Activated CD4-positive, alpha-beta T cell treated with anti-CD3 and anti-CD28 coated beads, Interleukin-2, amount 10 ng/mL, durations not matched to agents 24 days and 14 days (primary cell): Measurements from ENCODE around the gene SOST. TPM values are rescaled to one million over a fixed set of nuclear protein-coding genes. Genes with fewer than 3 reads are reported as not detected.

Experiments used
- DNase-seq: peaks from one replicate; pipeline ENCODE4 v3.0.0; 2022
- H3K27ac Mint-ChIP-seq: one replicate; pipeline ENCODE4 v1.8.0; 2022; ENCODE audit warnings: mild to moderate bottlenecking, mixed read lengths
- H3K27me3 Mint-ChIP-seq: one replicate; pipeline ENCODE4 v1.8.0; 2022; ENCODE audit warnings: mixed read lengths
- H3K36me3 Mint-ChIP-seq: one replicate; pipeline ENCODE4 v1.8.0; 2022; ENCODE audit warnings: low read depth, mild to moderate bottlenecking, mixed read lengths
- H3K4me1 Mint-ChIP-seq: one replicate; pipeline ENCODE4 v1.8.0; 2021; ENCODE audit warnings: mixed read lengths
- H3K4me3 Mint-ChIP-seq: one replicate; pipeline ENCODE4 v1.8.0; 2022; ENCODE audit warnings: mild to moderate bottlenecking, moderate library complexity, mixed read lengths
- H3K9me3 Mint-ChIP-seq: one replicate; pipeline ENCODE4 v1.8.0; 2021; ENCODE audit warnings: mixed read lengths
- intact Hi-C: fragments of 100-400 bp; cut with micrococcal nuclease; formaldehyde crosslinking; loops from one replicate; pipeline ENCODE4 v1.15.1; 2023
- total RNA-seq: library from RNA; stranded (reverse); gene quantifications from 2 replicates; pipeline ENCODE4 v1.2.3, GENCODE V29; 2022

Gene SOST
- total RNA-seq, 1 donor from 2014 or later: not detected

- no peaks in the 10 kb centered on the region for H3K36me3 Mint-ChIP-seq
Measured at GRCh38 chr17:43784628-43785101, 26.1 kb upstream of the SOST start.

GRCh38 chr17:43784068-43784467 lies 25.5 kb upstream of the SOST start:
- Mint-ChIP-seq H3K4me3 (no peak overlapping the region), H3K4me1 (peaks cover 3% of the 10 kb centered on the region)
- intact Hi-C loops: no loop called here

More at GRCh38 chr17:43784628-43785101, 26.1 kb upstream of the SOST start:
- Mint-ChIP-seq H3K9me3 (no peaks in the 10 kb centered on the region), H3K27me3 (peaks cover 49% of the 10 kb centered on the region), H3K4me1 (no peaks in the 10 kb centered on the region), H3K27ac (no peak overlapping the region), H3K4me3 (no peak overlapping the region)
- DNase-seq: no peak
- intact Hi-C loops: no loop called here

GRCh38 chr17:43782913-43783680 lies 24.5 kb upstream of the SOST start:
- Mint-ChIP-seq H3K9me3 (no peaks in the 10 kb centered on the region), H3K27ac (no peak overlapping the region), H3K27me3 (peaks cover 53% of the 10 kb centered on the region), H3K36me3 (no peaks in the 10 kb centered on the region), H3K4me3 (no peak overlapping the region), H3K4me1 (peaks cover 3% of the 10 kb centered on the region)
- intact Hi-C loops: no loop called here
- DNase-seq: no peak

More at GRCh38 chr17:43784068-43784467, 25.5 kb upstream of the SOST start:
- no peaks in the 10 kb centered on the region for H3K36me3 Mint-ChIP-seq
- H3K27me3 Mint-ChIP-seq: peaks cover 53% of the 10 kb centered on the region
- H3K9me3 Mint-ChIP-seq: no peaks in the 10 kb centered on the region
- no peak overlapping the region for H3K27ac Mint-ChIP-seq
- no peak for DNase-seq

DNA sequence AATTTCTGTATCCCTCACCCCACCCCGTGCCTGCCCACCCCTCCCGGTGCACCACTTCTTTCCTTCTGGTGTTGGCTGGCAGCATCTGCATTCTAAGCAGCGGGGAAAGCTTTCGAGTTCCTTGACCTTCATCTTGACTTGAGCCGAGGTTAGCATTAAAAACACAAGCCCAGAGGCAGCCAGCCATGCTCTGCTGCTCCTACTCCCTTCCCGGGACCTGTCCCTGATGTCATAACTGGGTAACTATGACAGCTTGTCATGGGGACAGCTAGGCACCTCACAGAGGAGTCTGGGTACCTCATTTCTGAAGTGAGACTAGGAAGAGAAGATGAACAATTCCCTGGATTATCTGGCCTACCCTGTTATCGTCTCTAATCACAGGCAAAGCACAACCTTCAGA lies 21.5 kb upstream of the SOST start, which contains the start of gene CFAP97D1:
TSS of gene CFAP97D1 (plus strand) at position 301 of the 400 bp plus-strand sequence. CDS start at position 329, 28 bp downstream.
- intact Hi-C loops: no loop called here
- Mint-ChIP-seq H3K9me3 (no peaks in the 10 kb centered on the region), H3K36me3 (peaks cover under 1% of the 10 kb centered on the region)

GRCh38 chr17:43779145-43780125 lies 20.8 kb upstream of the SOST start:
- Mint-ChIP-seq H3K9me3 (no peaks in the 10 kb centered on the region), H3K36me3 (peaks cover 3% of the 10 kb centered on the region), H3K4me1 (peaks cover 5% of the 10 kb centered on the region), H3K27ac (no peak overlapping the region), H3K27me3 (peaks cover 43% of the 10 kb centered on the region), H3K4me3 (peak overlapping the region; percentile 88)
- intact Hi-C loops: no loop called here
- DNase-seq: peak; percentile 56

More for the DNA sequence above, 21.5 kb upstream of the SOST start, which contains the start of gene CFAP97D1:
- Mint-ChIP-seq H3K4me1 (peaks cover 5% of the 10 kb centered on the region), H3K4me3 (peak within 1 kb of the TSS; percentile 88), H3K27ac (no peak within 1 kb of the TSS), H3K27me3 (peaks cover 50% of the 10 kb centered on the region)
- DNase-seq: no peak

- Mint-ChIP-seq H3K27ac (peak within 1 kb of the TSS; percentile 85), H3K4me1 (peaks cover 5% of the 10 kb centered on the region), H3K27me3 (peaks cover 36% of the 10 kb centered on the region), H3K36me3 (peaks cover 7% of the 10 kb centered on the region), H3K4me3 (peak within 1 kb of the TSS; percentile 88), H3K9me3 (no peaks in the 10 kb centered on the region)
- DNase-seq: peak; percentile 95
- intact Hi-C loops: no loop called here
Measured at GRCh38 chr17:43778337-43779144, 19.9 kb upstream of the SOST start, which contains the start of gene DUSP3. Gene DUSP3 (minus strand): TSS chr17:43778977. CDS start chr17:43778924, 53 bp downstream.

DNA sequence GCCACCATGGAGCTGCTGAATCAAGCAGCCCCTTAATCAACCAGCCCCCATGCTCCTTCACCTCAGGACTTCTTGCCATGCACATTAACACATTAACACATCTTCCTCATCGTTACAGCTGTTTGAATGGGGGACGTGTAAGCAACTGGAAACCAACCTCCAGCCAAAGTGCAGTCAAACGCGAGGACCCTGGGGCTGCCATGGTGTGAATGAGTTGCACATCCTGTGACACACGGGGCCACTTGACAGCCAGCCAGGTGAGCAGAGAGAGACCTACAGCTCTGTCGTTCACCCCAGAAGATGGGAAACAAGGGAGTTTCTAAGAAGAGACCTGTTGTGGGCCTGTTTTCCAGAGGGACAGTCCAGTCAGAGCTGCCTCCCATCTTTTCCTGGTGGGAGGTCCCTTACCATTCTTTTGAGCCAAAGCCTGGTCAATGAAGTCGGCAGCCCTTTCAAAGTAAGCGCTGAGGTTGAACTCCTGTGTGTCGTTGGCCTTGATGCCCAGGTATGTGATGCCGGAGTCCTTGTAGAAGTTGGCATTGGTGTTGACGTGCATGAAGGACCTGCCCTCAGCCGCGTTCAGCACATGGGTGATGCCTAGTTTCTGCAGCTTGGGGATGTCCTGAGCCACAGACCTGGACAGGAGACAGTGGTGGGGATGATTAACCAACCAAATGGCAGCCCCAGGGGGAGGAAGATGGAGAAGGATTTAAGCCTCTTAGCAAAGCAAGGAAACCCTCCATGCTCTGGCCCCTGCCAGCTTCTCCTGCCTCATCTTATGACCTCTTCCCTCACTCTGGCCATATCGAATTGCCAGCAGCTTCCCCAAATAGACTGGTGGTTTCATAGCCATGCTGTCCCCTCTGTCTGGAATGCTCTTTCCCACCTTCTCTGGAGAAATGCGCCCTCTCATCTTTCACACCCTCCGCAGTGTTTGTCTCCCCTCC lies 16.0 kb upstream of the SOST start:
- Mint-ChIP-seq H3K9me3 (no peaks in the 10 kb centered on the region), H3K4me3 (no peak overlapping the region), H3K36me3 (peaks cover 18% of the 10 kb centered on the region), H3K27me3 (peaks cover 4% of the 10 kb centered on the region), H3K4me1 (peaks cover 7% of the 10 kb centered on the region), H3K27ac (no peak overlapping the region)
- no peak for DNase-seq
- intact Hi-C loops: no loop called here

- no peak for DNase-seq
- intact Hi-C loops: no loop called here
- Mint-ChIP-seq H3K4me3 (no peak overlapping the region), H3K36me3 (peaks cover 18% of the 10 kb centered on the region), H3K27ac (no peak overlapping the region), H3K27me3 (no peaks in the 10 kb centered on the region), H3K4me1 (peaks cover 3% of the 10 kb centered on the region), H3K9me3 (no peaks in the 10 kb centered on the region)
Measured at GRCh38 chr17:43772877-43773648, 14.5 kb upstream of the SOST start.

DNA sequence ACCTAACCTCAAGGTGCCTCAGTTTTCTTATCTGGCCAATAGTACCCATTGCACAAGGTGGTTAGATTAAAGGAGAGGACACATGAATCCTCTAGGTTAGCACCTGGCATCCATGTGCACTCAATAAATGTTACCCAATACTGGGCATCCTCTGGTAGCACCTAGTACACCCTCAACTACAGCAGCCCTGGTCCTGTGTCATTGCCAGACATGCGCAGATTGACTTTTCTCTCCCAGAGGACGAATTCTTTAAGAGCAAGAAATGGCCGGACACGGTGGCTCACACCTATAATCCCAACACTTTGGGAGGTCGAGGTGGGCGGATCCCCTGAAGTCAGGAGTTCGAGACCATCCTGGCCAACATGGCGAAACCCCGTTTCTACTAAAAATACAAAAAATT lies 12.9 kb upstream of the SOST start:
- H3K27ac Mint-ChIP-seq: no peak overlapping the region
- H3K27me3 Mint-ChIP-seq: no peaks in the 10 kb centered on the region
- no peak overlapping the region for H3K4me3 Mint-ChIP-seq
- H3K9me3 Mint-ChIP-seq: no peaks in the 10 kb centered on the region
- DNase-seq: no peak
- peaks cover 2% of the 10 kb centered on the region for H3K4me1 Mint-ChIP-seq
- peaks cover 18% of the 10 kb centered on the region for H3K36me3 Mint-ChIP-seq
- intact Hi-C loops: no loop called here

- Mint-ChIP-seq H3K27me3 (no peaks in the 10 kb centered on the region), H3K4me1 (peaks cover 2% of the 10 kb centered on the region), H3K9me3 (no peaks in the 10 kb centered on the region), H3K4me3 (no peak overlapping the region), H3K27ac (no peak overlapping the region), H3K36me3 (peaks cover 18% of the 10 kb centered on the region)
- intact Hi-C loops: no loop called here
- no peak for DNase-seq
Measured at GRCh38 chr17:43770957-43771356, 12.4 kb upstream of the SOST start.

DNA sequence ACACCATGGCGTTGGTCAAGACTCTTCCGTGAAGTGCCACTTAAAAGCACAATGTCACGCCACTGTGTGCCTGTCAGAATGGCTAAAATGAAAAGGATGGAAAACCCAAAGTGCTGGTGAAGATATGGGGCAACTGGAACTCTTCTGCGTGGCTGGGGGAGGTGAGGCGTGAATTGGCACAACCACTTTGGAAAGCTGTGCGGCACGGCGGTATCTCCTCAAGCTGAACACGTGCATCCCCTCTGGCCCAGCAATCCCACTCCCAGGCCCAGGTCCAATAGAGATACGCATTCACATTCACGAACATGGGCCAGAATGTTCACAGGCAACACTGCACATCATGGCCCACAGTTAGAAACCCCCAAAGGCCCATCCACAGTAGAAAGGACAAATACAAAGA lies 11.3 kb upstream of the SOST start:
- Mint-ChIP-seq H3K4me3 (no peak overlapping the region), H3K9me3 (no peaks in the 10 kb centered on the region), H3K4me1 (peaks cover 2% of the 10 kb centered on the region), H3K27ac (no peak overlapping the region), H3K27me3 (no peaks in the 10 kb centered on the region), H3K36me3 (peaks cover 16% of the 10 kb centered on the region)
- no peak for DNase-seq
- intact Hi-C loops: no loop called here

DNA sequence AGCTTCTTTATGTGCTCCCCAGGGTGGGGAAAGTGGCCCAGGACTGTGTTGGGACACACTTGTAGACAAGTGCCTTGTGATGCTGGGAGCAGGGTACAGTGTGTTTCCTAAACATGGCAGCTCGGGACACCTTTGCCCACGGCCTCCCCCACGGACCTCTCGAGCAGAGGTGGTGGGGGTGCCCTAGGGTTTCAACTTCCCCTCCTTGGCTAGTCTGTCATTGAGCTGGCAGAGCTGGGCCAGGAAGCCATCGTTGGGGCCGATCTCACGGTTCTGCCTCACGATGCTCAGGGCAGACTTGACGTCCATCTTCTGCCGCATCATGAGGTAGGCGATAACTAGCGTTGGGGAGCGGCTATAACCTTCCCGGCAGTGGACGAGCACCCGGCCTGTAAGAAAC lies 10.8 kb upstream of the SOST start:
- H3K27ac Mint-ChIP-seq: no peak overlapping the region
- H3K4me1 Mint-ChIP-seq: peaks cover 2% of the 10 kb centered on the region
- H3K27me3 Mint-ChIP-seq: no peaks in the 10 kb centered on the region
- H3K4me3 Mint-ChIP-seq: no peak overlapping the region
- H3K9me3 Mint-ChIP-seq: no peaks in the 10 kb centered on the region
- peaks cover 16% of the 10 kb centered on the region for H3K36me3 Mint-ChIP-seq
- DNase-seq: no peak
- intact Hi-C loops: no loop called here
